Neural crest cell (in vitro differentiated cells): ENCODE results near the gene THBD. TPM values are rescaled to one million over a fixed set of nuclear protein-coding genes. Genes with fewer than 3 reads are reported as not detected.
"Not testable (repeated sequence)": the region's sequence is repeated elsewhere in the genome, so short reads cannot be mapped to it uniquely, and the experiment has no call there.

Source experiments
- DNase-seq: peaks from one replicate; pipeline ENCODE4 v3.0.0; 2021; ENCODE audit warnings: low read depth, mixed read lengths, low spot score
- H3K27ac Mint-ChIP-seq: one replicate; pipeline ENCODE4 v1.8.0; 2021; ENCODE audit warnings: mild to moderate bottlenecking, mixed read lengths; ENCODE audit not compliant: unreplicated experiment
- H3K27me3 Mint-ChIP-seq: 2 replicates; pipeline ENCODE4 v1.8.0; 2021; ENCODE audit warnings: low read depth, mild to moderate bottlenecking, mixed read lengths
- H3K36me3 Mint-ChIP-seq: 2 replicates; pipeline ENCODE4 v1.8.0; 2021; ENCODE audit warnings: low read depth, mild to moderate bottlenecking, mixed read lengths
- H3K4me1 Mint-ChIP-seq: 2 replicates; pipeline ENCODE4 v1.8.0; 2021; ENCODE audit warnings: mixed read lengths
- H3K4me3 Mint-ChIP-seq: one replicate; pipeline ENCODE4 v1.8.0; 2021; ENCODE audit warnings: mild to moderate bottlenecking, mixed read lengths
- H3K9me3 Mint-ChIP-seq: 2 replicates; pipeline ENCODE4 v1.8.0; 2021; ENCODE audit warnings: mixed read lengths
- CTCF ChIP-seq: fragments of 200-600 bp; sonication (generic); conservative IDR thresholded peaks from 2 replicates; pipeline ENCODE4 v1.5.0; 2021; ENCODE audit warnings: antibody characterized with exemption, mild to moderate bottlenecking
- total RNA-seq: library from RNA; stranded (reverse); gene quantifications from 2 replicates; pipeline ENCODE4 v1.2.1, GENCODE V29; 2021

The THBD gene
- total RNA-seq, 1 donor from 2014 or later: 0.12 TPM

GRCh38 chr20:23029324-23029723 is 20.1 kb downstream of the THBD start:
- peaks cover 39% of the 10 kb centered on the region for H3K27me3 Mint-ChIP-seq
- H3K27ac Mint-ChIP-seq: no peak overlapping the region
- no peak overlapping the region for H3K4me3 Mint-ChIP-seq
- no peak for DNase-seq
- H3K4me1 Mint-ChIP-seq: peaks cover 7% of the 10 kb centered on the region
- H3K9me3 Mint-ChIP-seq: no peaks in the 10 kb centered on the region
- H3K36me3 Mint-ChIP-seq: no peaks in the 10 kb centered on the region
- TF ChIP-seq CTCF: no peak

- Mint-ChIP-seq H3K27ac (no peak overlapping the region), H3K4me3 (no peak overlapping the region), H3K36me3 (no peaks in the 10 kb centered on the region), H3K4me1 (peaks cover 10% of the 10 kb centered on the region), H3K27me3 (peaks cover 29% of the 10 kb centered on the region), H3K9me3 (no peaks in the 10 kb centered on the region)
- DNase-seq: no peak
- no peak for TF ChIP-seq CTCF
These were observed 21.1 kb downstream of the THBD start for GRCh38 chr20:23028392-23028791.

- no peak for DNase-seq
- H3K36me3 Mint-ChIP-seq: no peaks in the 10 kb centered on the region
- no peaks in the 10 kb centered on the region for H3K9me3 Mint-ChIP-seq
- no peak for TF ChIP-seq CTCF
- peaks cover 23% of the 10 kb centered on the region for H3K27me3 Mint-ChIP-seq
- peaks cover 9% of the 10 kb centered on the region for H3K4me1 Mint-ChIP-seq
- no peak overlapping the region for H3K27ac Mint-ChIP-seq
- no peak overlapping the region for H3K4me3 Mint-ChIP-seq
These were observed 21.8 kb downstream of the THBD start for GRCh38 chr20:23027721-23028120.

GRCh38 chr20:23025503-23025902 is 24.0 kb downstream of the THBD start:
- H3K27ac Mint-ChIP-seq, DNase-seq, H3K9me3 Mint-ChIP-seq, H3K4me1 Mint-ChIP-seq, H3K4me3 Mint-ChIP-seq, H3K36me3 Mint-ChIP-seq: not testable (repeated sequence)
- peaks cover 13% of the 10 kb centered on the region for H3K27me3 Mint-ChIP-seq

GRCh38 chr20:23024701-23025100 is 24.8 kb downstream of the THBD start:
- no peak for TF ChIP-seq CTCF
- no peaks in the 10 kb centered on the region for H3K9me3 Mint-ChIP-seq
- DNase-seq: no peak
- no peaks in the 10 kb centered on the region for H3K36me3 Mint-ChIP-seq
- H3K27me3 Mint-ChIP-seq: peaks cover 9% of the 10 kb centered on the region
- H3K27ac Mint-ChIP-seq: no peak overlapping the region
- H3K4me1 Mint-ChIP-seq: peaks cover 10% of the 10 kb centered on the region
- H3K4me3 Mint-ChIP-seq: no peak overlapping the region

- Mint-ChIP-seq H3K4me1 (peaks cover 10% of the 10 kb centered on the region), H3K36me3 (no peaks in the 10 kb centered on the region), H3K27me3 (peaks cover 3% of the 10 kb centered on the region), H3K9me3 (no peaks in the 10 kb centered on the region), H3K4me3 (no peak overlapping the region), H3K27ac (no peak overlapping the region)
- no peak for TF ChIP-seq CTCF
- no peak for DNase-seq
These were observed 25.8 kb downstream of the THBD start for GRCh38 chr20:23023621-23024177.
